Head of caudate nucleus (tissue), 42 donors: ENCODE results near the gene RHOBTB3.

Experiments used
- DNase-seq, 42 donors: peaks; one replicate each; pipeline versions ENCODE4 v3.0.0 to v3.0.0-alpha.2; 2020 to 2021; ENCODE audit warnings: mixed read lengths in 7 of 42
- intact Hi-C: fragments of 100-400 bp; cut with DNase I; formaldehyde crosslinking; loops from one replicate; pipeline ENCODE4 v1.15.0; 2022

The RHOBTB3 gene

DNA sequence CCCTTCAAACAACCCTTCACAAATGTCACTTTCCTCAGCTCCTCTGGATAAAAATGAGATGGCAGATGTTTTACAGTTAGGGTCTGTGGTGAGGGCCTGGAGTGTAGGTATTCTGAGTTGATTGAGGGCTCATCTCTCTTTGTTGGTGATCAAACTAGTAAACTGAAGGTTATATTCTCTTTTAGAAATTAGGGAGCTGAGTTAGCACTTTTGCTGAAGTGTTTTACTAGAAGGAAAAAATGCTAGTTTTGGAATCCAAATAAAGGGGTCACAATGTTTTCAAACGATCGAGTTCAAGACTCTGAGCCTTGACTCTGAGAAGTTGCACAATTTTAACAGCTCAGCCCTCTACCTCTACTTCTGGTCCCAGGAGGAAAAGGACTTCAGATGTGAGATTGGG, 23.4 kb downstream of the RHOBTB3 start:
- no peak for DNase-seq
- intact Hi-C loops, result no loop called here

DNA sequence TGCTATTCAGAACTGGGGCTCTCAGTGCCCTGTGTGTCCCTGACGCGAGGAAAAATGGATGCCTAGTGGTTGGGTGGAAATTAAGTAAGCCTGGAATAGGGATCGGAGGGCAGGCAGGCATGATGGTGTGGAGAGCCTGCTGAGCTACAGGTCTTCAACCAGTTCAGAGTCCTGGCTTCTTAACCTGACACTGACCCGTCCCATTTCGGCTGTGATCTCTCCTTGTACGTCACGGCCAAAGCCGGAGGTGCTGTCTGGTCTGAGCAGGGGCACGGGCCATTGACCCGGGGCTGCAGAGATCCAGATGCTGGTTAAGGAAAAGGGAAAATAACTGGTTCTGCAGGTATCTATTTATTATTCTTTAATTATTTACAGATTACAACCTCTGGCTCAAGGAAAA, 27.9 kb downstream of the RHOBTB3 start:
- intact Hi-C loops, result no loop called here
- DNase-seq, result no peak

DNA sequence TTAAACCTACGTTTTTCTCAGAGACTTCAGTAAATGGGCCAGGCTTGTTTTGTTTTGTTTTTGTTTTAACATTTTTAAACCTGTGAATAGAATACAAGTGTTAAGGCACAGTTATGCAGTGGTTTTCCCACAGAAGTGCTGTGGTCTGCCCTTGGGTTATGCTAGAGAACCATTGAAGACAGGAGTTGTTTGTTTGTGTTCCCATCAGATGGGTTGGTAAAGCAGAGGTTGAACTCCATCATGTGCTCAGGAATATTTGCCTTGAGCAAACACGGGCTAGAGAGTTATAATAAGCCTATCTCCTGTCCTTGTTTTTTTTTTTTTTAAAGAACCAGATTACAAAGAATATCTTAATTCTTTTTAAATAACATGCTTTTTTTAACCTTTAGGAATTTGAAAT, 28.5 kb downstream of the RHOBTB3 start:
- no peak for DNase-seq

DNA sequence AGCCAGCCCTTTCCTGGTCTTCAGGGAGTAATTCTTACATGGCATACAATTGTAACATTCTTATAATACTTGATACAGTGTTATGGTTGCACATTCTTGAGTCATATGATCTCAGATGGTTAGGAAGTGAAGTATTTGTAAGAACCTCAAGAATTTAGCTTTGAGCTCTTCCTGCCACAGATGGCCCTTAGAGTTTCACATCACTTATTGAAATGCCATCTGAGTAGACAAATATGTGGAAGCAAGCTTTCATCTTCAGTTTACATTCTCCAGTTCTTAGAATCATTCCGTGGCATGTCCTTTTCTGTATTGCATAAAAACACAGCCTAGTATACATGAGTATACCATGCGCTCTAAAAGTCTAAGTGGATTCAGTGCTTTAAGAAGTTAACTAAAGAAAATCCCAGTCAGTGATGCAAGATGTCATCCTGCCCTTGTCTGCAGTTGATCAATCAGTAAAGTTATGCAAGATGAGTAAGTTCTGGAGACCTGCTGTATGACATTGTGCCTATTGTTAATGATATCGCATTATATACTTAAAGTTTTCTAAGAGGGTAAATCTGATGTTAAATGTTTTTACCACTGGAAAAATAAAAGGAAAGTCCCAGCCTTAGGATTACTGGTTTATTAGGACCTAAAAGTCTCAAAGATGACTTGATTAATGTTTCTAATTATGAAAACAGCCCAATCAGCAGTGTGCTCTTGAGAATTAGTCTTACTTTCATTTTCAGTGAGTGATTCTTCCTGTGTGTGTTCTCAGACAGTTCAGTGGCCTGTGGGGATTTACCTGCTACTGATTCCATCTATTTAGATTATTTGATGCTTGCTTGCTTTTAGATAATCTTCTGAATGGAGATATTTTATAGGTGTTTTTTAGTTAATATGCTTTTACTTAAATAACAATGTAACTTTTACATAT, 29.4 kb downstream of the RHOBTB3 start:
- intact Hi-C loops, result no loop called here
- no peak for DNase-seq

More for the DNA sequence above, 28.5 kb downstream of the RHOBTB3 start:
- intact Hi-C loops, result no loop called here

DNA sequence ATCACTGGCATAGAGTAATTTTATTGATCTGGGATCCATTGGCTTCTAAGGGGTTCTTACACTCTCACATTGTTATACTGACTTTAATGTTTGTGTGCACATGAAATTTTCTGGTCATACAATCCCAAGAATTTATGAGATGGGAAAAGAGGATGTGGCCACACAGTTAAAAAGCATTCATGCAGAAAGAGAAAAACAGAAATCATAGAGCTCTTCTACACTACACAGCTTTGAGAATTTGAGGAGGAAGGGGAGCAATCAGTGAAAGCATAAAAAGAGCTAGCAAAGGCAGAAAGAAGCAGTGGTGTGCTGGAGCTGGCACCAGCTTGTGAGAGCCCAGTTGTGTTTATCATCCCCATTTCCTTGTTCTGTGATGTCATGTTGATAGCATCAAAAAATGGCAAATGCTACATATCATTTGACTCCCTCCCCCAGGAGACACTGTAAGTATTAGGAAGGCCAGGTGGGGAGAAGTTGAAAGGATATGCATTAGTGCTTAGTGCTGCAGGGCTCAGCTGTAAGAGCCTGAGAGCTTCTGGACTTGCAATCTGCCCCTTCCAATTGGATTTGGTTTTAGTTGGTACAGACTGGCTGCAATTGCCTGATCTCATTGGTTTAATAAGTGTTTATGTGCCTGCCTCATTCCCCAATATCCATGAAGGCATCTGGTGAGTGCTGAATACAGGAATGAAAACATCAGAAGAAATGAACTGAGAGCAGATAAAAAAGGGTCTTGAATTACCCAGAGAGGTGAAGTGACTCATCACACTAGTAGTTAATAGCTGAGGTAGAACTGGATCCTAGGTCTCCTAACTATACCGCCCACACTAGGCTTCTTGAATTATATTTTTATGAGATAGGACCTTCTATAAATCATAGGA, 30.9 kb downstream of the RHOBTB3 start:
- intact Hi-C loops, result no loop called here
- no peak for DNase-seq

DNA sequence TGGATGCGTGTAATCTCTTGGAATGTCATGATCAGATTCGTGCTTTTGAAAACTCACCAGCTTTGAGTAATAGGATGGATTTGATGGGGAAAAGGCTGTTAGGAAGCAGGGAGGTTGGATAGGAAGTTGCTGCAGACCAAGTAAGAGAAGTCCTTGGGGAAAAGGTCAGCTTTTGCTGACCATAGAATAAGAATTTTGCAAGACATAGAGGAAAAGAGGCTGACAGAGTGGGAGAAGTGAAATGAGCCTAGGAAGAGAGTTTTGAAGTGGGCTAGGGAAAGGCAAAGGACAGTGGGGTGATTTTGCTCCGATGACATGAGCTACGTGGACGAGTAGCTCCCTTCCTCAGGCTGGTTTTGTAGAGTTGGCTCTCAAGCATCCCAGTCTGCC, 31.5 kb downstream of the RHOBTB3 start:
- DNase-seq, result no peak
- intact Hi-C loops, result no loop called here

DNA sequence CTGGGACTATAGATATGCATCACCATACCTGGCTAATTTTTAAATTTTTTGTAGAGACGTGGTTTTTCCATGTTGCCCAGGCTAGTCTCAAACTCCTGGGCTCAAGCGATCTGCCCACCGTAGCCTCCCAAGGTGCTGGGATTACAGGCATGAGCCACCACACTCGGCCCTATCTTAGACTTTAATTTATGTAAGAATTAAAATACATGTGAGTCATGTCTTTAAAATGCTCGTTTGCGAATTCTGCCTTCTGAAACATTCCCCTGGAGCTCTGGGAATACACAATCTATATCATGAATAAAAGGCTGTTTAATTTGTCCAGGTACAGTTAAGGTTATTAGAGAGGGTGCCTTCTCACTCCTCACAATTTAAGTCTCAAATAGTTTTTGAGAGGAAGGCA, 32.8 kb downstream of the RHOBTB3 start:
- intact Hi-C loops, result no loop called here
- no peak for DNase-seq

DNA sequence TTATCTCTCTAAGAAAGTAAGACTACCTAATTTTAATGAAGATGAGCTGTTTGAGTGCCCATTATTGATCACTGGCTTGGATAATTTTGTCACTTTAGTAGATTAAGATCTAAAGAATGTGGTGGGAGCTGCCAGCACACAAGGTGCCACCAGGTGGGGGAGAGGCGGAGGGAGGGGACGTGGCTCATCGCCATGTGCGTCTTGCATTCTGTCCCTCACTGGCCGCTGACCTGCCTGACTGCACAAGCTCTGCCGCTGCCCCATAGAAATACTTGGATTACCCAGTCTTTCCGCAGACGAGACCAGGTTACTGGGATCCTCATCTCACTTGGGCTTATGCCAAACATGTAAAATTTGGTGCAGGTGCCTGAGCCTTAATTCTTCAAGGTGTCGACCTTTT, 37.6 kb downstream of the RHOBTB3 start:
- intact Hi-C loops, result no loop called here
- no peak for DNase-seq

DNA sequence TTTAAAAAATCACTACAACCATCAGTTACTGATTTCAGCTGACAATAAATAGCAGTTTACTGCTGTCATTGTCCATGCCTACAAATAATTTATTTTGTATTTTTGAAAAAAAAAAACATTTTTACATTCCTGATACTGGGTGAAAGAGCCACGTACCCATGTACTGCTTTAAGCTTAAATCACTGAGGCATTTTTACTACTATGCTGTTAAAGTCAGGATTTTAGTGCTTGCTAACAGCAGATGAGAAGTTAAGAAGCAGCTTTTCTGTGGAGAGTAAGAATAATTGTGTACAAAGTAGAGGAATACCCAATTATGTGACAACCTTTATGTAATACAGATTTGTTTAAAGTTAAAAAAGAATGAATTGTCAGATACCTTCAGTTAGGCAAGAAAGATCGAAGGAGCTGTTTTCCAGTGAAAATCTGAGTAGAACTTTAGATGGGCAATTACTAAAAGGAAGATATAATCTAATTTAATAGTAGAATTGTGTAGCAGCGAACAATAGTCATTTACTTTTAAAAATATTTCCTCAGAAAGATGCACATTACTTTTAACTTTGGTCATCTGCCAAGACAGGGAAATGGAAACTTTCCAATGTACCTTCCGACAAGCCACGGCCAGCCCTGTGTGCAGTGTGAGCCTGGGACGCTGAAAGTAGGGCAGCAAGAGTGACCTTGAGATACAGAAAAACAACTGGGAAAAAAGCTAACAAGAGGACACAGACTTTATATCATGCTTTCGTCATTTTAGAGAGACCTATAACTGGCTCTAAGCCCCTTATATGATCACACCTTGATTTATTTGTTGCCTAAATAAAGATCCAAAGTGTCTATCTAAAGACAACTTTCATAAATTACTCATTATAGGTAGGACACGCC, 39.9 kb downstream of the RHOBTB3 start:
- no peak for DNase-seq
- intact Hi-C loops, result no loop called here

DNA sequence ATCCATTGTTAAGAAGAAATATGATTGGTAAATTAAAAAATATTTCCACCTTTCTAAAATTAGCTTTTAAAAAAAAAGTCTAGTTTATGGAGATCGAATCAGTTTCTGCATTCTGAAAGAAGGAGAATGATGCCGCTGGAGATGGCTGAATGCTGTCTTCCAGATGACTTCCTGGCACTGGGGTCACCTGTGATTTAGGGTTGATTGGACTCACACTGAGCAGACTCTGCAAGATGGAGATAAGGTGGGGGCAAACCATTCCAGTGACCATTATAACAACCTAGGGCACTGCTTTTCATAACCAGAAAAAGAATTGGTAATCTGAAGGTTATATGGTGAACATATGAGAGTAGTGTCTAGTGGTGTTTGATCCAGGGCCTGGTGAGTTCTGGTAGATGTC, 40.8 kb downstream of the RHOBTB3 start:
- intact Hi-C loops, result no loop called here

DNA sequence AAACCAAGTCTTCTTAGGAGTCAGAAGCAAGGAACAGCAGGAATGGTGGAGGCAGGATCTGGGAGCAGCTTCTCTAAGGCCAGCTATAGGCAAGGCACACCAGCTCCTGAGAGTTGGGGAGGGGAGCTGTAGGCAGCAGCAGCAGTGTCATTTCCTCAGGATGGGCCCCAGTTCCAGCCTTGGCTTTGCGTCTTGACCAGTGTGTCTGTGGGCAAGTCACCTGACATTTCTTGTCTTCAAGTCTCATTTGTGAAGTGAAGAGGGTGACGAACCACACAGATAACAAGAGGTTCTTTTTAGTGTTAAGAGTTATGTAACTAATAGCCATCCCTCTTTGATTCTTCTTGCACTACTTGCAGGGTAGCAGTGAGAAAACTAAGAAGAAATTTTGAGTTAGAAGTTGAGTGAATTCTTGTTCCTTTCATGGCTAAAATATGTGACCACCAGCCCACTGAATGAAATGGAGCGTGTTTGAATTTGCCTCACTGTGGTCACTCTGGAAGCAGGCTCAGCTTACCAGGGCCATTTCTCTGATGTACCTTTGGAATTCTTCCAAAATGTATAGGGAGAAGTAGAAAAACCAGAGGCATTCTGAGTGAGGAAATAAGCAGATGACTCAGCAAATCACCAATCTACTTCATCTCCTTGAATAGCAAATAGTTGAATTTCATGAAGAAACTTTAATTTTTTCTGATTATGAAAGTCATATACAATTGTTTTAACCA, 42.4 kb downstream of the RHOBTB3 start:
- no peak for DNase-seq
- intact Hi-C loops, result no loop called here

More for the DNA sequence above, 40.8 kb downstream of the RHOBTB3 start:
- no peak for DNase-seq

DNA sequence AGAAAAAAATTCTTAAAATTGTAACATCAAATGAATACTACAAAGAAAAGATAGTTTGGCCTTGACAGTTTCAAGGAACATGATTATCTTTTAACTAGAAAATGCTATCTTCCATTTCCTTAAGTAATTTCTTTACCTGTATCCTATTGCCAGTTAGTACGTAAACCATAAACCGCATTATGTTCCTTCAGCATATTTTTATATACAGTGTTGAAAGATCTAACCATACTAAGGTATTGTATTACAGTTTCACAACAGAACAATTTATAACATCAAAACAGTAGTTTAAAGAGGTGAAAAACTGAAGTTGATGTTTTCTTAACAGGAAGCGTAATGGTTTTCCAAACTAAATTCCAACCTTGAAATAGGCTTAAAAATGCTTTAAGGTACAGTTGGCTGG, 46.3 kb downstream of the RHOBTB3 start:
- intact Hi-C loops, result loop anchor here (5.0 kb wide), 1 partner anchor 45 kb away; the partner anchor contains the start of gene RHOBTB3

DNA sequence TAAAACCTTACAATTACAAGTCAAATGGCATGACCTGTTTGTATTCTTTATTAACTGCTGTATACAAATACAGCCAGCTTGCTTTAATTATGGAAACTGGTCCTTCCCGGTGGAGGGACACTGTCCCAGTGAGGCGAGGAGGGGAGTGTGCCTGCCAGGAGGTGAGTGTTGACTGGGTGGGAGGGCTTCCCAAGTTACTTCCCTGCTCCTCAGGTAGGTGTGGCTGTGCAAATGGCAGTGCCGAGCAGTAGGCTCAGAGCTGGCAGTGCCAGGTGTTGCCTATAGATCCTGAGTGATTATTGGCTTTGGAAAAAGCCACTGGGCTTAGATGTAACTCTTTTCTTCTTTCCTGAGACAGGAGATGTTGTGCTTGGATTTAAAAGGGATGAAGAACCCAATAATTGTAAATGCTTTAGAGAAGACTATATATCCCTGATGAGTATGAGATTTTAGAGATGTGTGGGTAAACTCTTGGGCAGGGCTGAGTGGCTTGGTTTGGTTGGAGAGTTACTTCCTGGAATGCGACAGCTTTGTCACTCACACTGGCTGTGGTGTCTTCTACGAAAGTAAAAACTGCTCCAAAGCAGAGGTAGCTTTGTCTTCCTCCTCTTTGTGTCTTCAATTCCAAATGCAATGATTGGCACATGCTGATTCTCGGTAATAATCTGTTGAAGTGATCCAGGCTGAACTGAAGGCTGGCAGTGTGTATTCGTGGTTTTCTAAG, 47.7 kb downstream of the RHOBTB3 start:
- intact Hi-C loops, result loop anchor here (5.0 kb wide), 1 partner anchor 47 kb away; the partner anchor contains the start of gene RHOBTB3
- no peak for DNase-seq

More for the DNA sequence above, 46.3 kb downstream of the RHOBTB3 start:
- DNase-seq, result no peak

DNA sequence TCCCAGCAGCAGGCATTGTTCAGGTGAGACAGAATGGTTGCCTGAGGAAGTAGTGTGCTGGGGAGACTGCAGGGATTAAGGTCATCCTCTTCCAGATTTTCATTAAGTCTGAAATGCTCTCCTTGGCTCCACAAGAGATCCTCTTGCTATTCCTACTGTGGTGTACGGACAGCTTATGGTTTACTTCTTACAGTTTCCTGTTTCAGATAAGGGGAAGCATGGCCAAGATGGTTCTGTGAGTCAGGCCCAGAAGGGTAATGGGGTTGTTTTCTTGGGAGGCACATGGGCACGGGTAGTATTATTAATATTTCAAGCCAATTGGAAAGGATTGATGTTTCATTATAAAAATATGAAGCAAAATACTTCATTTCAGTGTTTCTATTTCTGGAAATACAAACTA, 48.5 kb downstream of the RHOBTB3 start:
- intact Hi-C loops, result loop anchor here (5.0 kb wide), 2 partner anchors 47 to 68 kb away; partner anchors contain the start of gene RHOBTB3
- DNase-seq, result no peak

DNA sequence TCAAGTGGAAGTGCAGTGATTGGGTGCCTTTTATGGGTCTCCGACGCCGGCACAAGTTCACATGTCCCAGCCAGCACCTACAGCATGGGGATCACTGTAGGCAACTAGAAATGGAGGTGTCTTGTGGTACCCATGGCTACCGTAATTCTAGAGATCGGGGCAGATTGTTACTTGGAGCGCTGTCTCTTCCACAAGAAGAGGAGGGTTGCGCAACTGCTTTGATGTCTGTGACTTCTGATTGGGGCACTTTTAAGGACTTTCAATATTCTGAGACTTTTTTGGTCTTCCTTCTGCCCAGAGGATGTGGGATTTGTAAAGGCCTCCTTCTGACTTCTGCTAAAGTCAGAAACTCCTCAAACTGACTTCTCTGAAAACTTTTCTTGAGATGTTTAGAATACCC, 49.5 kb downstream of the RHOBTB3 start:
- DNase-seq, result no peak
- intact Hi-C loops, result loop anchor here (5.0 kb wide), 1 partner anchor 67 kb away; no protein-coding TSS in a partner anchor

DNA sequence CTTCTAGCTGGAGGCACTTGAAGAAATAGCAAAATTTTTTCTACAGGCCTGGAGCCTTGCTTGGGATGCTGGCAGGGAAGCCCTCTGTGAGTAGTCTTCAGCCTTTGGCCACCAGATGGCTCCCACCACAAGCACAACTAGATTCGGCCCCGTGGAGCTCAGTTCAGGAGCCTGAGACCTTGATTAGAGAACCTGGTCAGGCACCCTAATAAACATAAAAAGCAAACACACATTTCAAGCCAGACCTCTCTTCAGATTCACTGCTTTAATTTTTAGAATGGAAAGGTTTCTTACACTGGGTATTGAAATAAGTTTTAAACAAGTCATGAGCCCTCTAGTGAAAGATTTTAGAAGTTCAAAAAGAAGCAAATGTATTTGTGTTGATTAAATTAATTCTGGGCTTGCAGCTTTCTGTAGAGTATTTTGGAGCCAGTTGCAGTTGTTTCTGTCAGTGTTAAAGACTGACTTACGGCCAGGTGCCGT, 50.0 kb downstream of the RHOBTB3 start:
- DNase-seq, result peak; percentile 60 to 91 (median 80)
- intact Hi-C loops, result loop anchor here (5.0 kb wide), 1 partner anchor 66 kb away; no protein-coding TSS in a partner anchor

DNA sequence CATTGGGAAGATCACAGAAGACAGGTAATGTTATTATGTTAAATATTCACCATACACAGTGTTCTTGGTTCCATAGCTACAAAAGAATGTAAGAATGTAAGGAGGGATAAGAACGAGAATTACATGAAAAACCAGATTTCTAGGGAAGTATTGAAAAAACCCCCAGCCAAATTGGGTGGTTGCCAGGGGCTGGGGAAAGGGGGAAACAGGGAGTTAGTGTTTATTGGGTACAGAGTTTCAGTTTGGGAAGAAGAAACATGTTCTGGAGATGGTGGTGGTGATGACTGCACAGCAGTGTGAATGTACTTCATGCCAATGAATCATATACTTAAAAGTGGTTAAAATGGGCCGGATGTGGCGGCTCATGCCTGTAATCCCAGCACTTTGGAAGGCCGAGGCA, 51.0 kb downstream of the RHOBTB3 start:
- intact Hi-C loops, result loop anchor here (5.0 kb wide), 1 partner anchor 65 kb away; no protein-coding TSS in a partner anchor
- no peak for DNase-seq
